Endothelial cell of umbilical vein (primary cell): ENCODE data around the gene GJB5. TPM values are rescaled to one million over a fixed set of nuclear protein-coding genes. Genes with fewer than 3 reads are reported as not detected.

Experiments
- BruUV-seq: library from RNA; stranded (reverse); fragments of 400-500 nt; replicated peaks from 2 replicates; lab custom pipeline; 2021; lab: Mats Ljungman, UMichigan
- CTCF ChIA-PET: fragments of 300-600, 350-600 bp; sonication (Branson Sonifier 250); formaldehyde crosslinking; loops from one replicate; lab custom pipeline; 2021; ENCODE audit warnings: antibody characterized with exemption, inconsistent platforms; lab: Charles Lee
- POLR2A ChIA-PET: fragments of 300-600, 350-600 bp; sonication (Branson Sonifier 250); formaldehyde crosslinking; loops from one replicate; lab custom pipeline; 2021; ENCODE audit warnings: antibody characterized with exemption, inconsistent platforms; lab: Charles Lee
- DNase-seq: peaks from one replicate; pipeline ENCODE4 v3.0.0-alpha.2; 2011; ENCODE audit warnings: low read depth, low spot score
- FAIRE-seq: peaks from 2 replicates; lab custom pipeline; 2011; peaks lifted over from hg19 to GRCh38; lab: Jason Lieb, UNC
- H2AFZ ChIP-seq: 2 replicates; pipeline ENCODE4 v1.6.0; 2012; ENCODE audit warnings: low read depth, low read length, control low read depth, inconsistent platforms
- H3K27ac ChIP-seq: 2 replicates; pipeline ENCODE4 v1.5.1; 2011; ENCODE audit warnings: low read depth, mild to moderate bottlenecking, control low read depth, low read length, moderate library complexity; ENCODE audit not compliant: insufficient read depth
- H3K27me3 ChIP-seq, 2 experiments: 2 replicates each; pipeline versions ENCODE4 v1.6.0 to v1.6.1; 2011; ENCODE audit warnings: low read length in 2 of 2, mixed read lengths in 1 of 2; ENCODE audit not compliant: control insufficient read depth in 2 of 2, insufficient read depth in 2 of 2
- H3K36me3 ChIP-seq, 2 experiments: 2 replicates in 1 of 2; 3 replicates in 1 of 2; pipeline ENCODE4 v1.5.1; 2011; ENCODE audit warnings: low read length in 2 of 2, mild to moderate bottlenecking in 1 of 2, moderate library complexity in 1 of 2; ENCODE audit not compliant: control insufficient read depth in 2 of 2, insufficient read depth in 2 of 2; ENCODE audit errors: extremely low read depth in 1 of 2
- H3K4me1 ChIP-seq: 3 replicates; pipeline ENCODE4 v1.5.1; 2011; ENCODE audit warnings: mild to moderate bottlenecking, low read length; ENCODE audit not compliant: control insufficient read depth, insufficient read depth; ENCODE audit errors: extremely low read depth
- H3K4me2 ChIP-seq: 2 replicates; pipeline ENCODE4 v1.6.1; 2011; ENCODE audit warnings: low read length, control low read depth, mixed read lengths; ENCODE audit not compliant: insufficient read depth
- H3K4me3 ChIP-seq, 3 experiments: fragments of 200-600 bp in 1 of 3; sonication (generic), shearing (Covaris generic) in 1 of 3; replicated peaks in 1 of 3; 2 replicates each; pipeline ENCODE4 v1.5.1; 2011 to 2016; ENCODE audit warnings: control low read depth in 3 of 3, low read length in 3 of 3, mild to moderate bottlenecking in 2 of 3, inconsistent platforms in 1 of 3, low read depth in 1 of 3, moderate library complexity in 1 of 3; ENCODE audit not compliant: insufficient read depth in 1 of 3
- H3K79me2 ChIP-seq: 2 replicates; pipeline ENCODE4 v1.6.0; 2012; ENCODE audit warnings: low read length, inconsistent platforms; ENCODE audit not compliant: control insufficient read depth, insufficient read depth
- H3K9ac ChIP-seq: replicated peaks from 2 replicates; pipeline ENCODE3; 2011; ENCODE audit warnings: low read length, control low read depth; ENCODE audit not compliant: insufficient read depth; ENCODE audit errors: extremely low read depth
- H3K9me1 ChIP-seq: replicated peaks from 3 replicates; pipeline ENCODE4 v1.6.0; 2011; ENCODE audit warnings: mild to moderate bottlenecking, low read length; ENCODE audit not compliant: control insufficient read depth, insufficient read depth; ENCODE audit errors: extremely low read depth
- H3K9me3 ChIP-seq: replicated peaks from 2 replicates; pipeline ENCODE4 v1.5.1; 2012; ENCODE audit warnings: low read length, inconsistent platforms; ENCODE audit not compliant: control insufficient read depth, insufficient read depth
- H4K20me1 ChIP-seq: replicated peaks from 2 replicates; pipeline ENCODE3; 2011; ENCODE audit warnings: mild to moderate bottlenecking, low read length; ENCODE audit not compliant: control insufficient read depth, insufficient read depth; ENCODE audit errors: extremely low read depth
- EZH2 ChIP-seq: IDR thresholded peaks from 2 replicates; pipeline ENCODE4 v1.6.1; 2012; ENCODE audit warnings: borderline replicate concordance, low read depth, mild to moderate bottlenecking, moderate library complexity, low read length, inconsistent platforms; ENCODE audit not compliant: severe bottlenecking
- FOS ChIP-seq: IDR thresholded peaks from 2 replicates; pipeline ENCODE4 v1.6.1; 2011; ENCODE audit warnings: mild to moderate bottlenecking, low read length, moderate library complexity, borderline replicate concordance; ENCODE audit not compliant: insufficient read depth
- GATA2 ChIP-seq: IDR thresholded peaks from 2 replicates; pipeline ENCODE4 v1.7.0; 2011; ENCODE audit warnings: low read depth, mild to moderate bottlenecking, moderate library complexity, mixed read lengths, low read length; ENCODE audit not compliant: insufficient read length, insufficient read depth
- JUN ChIP-seq: IDR thresholded peaks from 2 replicates; pipeline ENCODE4 v1.6.1; 2011; ENCODE audit warnings: borderline replicate concordance, low read depth; ENCODE audit not compliant: insufficient read length, insufficient read depth
- MAX ChIP-seq: IDR thresholded peaks from 2 replicates; pipeline ENCODE4 v1.6.1; 2011; ENCODE audit not compliant: insufficient read depth, insufficient read length
- MYC ChIP-seq: IDR thresholded peaks from one replicate; pipeline ENCODE4 v1.6.1; 2011; ENCODE audit warnings: mild to moderate bottlenecking, low read depth, low read length
- POLR2A ChIP-seq: IDR thresholded peaks from 2 replicates; pipeline ENCODE4 v1.6.1; 2012; ENCODE audit warnings: low read depth, mild to moderate bottlenecking, control low read depth, low read length
- POLR2AphosphoS5 ChIP-seq: IDR thresholded peaks from 2 replicates; pipeline ENCODE4 v1.6.1; 2012; ENCODE audit warnings: low read depth, mild to moderate bottlenecking, control low read depth, low read length, moderate library complexity; ENCODE audit not compliant: insufficient read depth
- dilution Hi-C: fragments of 300-500 bp; cut with MboI; formaldehyde crosslinking; loops from one replicate; pipeline ENCODE4 v1.15.0; 2019; ENCODE audit warnings: low sequenced_read_pairs; ENCODE audit not compliant: extremely low pct_ligation_motif_present
- intact Hi-C: fragments of 100-400 bp; cut with micrococcal nuclease; formaldehyde crosslinking; loops from one replicate; pipeline ENCODE4 v1.10.0; 2022
- polyA plus RNA-seq, 4 experiments: library from polyadenylated mRNA; depleted of rRNA in 3 of 4; stranded (reverse) in 3 of 4; unstranded in 1 of 4; fragments of >200 nt; gene quantifications; 2 replicates each; pipeline versions ENCODE4 v1.2.1 to v1.2.3, GENCODE V29; 2011 to 2012; ENCODE audit warnings: missing spikeins in 1 of 4
- total RNA-seq: library from RNA; stranded (reverse); gene quantifications from 2 replicates; pipeline ENCODE4 v1.2.3, GENCODE V29; 2021
- TF ChIP-seq, protein P1 (sequence below), 2 donors: IDR thresholded peaks; 1 replicate in 1 of 2; 2 replicates in 1 of 2; pipeline ENCODE4 v1.5.1; 2011; ENCODE audit warnings: low read length in 2 of 2, mild to moderate bottlenecking in 2 of 2, moderate library complexity in 2 of 2, control low read depth in 1 of 2, inconsistent platforms in 1 of 2, low read depth in 1 of 2; ENCODE audit not compliant: insufficient read depth in 1 of 2; ENCODE audit errors: extremely low read depth in 1 of 2

The GJB5 gene
- total and polyA plus RNA-seq, 2 donors (not counting 3 experiments of a cell fraction or from before 2014, with no cell fraction given): not detected

DNA sequence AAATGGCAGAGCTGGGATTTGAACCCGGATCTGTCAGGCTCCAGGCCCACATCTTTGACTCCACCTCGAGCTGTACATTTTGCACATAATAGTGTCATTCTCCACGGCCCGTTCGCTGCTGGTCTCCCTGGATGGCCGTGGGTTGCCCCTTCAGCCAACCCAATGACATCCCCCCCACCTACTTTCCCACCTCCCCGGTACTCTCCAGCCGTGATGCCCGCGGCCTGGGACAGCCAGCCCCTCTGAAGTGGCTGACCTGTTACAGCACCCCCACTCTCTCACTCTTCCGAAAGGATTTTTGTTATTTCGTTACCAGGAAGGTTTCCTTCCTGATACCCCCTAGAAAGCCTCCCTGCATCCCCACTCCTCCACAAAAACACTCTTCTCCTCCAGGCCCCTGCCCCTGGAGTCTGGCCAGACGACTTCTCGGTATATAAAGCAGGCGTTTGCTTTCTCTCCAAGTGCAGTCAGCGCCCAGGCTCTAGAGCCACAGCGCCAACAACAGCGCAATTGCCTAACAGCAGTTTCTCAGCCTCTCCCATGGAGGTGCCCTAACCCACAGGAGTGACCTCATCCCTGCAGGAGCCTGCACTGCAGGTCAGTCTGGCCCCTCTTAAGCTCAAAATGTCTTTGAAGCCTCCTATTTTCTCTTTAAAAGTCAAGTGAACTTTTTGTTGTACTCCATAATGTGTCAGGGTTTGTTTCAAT is 14.5 kb upstream of the GJB5 start:
- TF ChIP-seq MYC: no peak
- no peak for TF ChIP-seq POLR2AphosphoS5
- no peak for TF ChIP-seq EZH2
- no peak for TF ChIP-seq FOS
- TF ChIP-seq, protein P1, sequence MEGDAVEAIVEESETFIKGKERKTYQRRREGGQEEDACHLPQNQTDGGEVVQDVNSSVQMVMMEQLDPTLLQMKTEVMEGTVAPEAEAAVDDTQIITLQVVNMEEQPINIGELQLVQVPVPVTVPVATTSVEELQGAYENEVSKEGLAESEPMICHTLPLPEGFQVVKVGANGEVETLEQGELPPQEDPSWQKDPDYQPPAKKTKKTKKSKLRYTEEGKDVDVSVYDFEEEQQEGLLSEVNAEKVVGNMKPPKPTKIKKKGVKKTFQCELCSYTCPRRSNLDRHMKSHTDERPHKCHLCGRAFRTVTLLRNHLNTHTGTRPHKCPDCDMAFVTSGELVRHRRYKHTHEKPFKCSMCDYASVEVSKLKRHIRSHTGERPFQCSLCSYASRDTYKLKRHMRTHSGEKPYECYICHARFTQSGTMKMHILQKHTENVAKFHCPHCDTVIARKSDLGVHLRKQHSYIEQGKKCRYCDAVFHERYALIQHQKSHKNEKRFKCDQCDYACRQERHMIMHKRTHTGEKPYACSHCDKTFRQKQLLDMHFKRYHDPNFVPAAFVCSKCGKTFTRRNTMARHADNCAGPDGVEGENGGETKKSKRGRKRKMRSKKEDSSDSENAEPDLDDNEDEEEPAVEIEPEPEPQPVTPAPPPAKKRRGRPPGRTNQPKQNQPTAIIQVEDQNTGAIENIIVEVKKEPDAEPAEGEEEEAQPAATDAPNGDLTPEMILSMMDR (IDR thresholded peaks at IDR 0.05; ENCODE audit: extremely low read depth in 1 of 2, insufficient read depth in 1 of 2, low read depth in 1 of 2, low read length in 2 of 2): no peak
- no peak for TF ChIP-seq GATA2
- no peak for TF ChIP-seq POLR2A
- TF ChIP-seq MAX: no peak
- no peak for TF ChIP-seq JUN
- no peak overlapping the region for H3K4me3 ChIP-seq
- DNase-seq (no peak), FAIRE-seq (no peak)
- H3K27ac ChIP-seq: no peak overlapping the region
- no peaks in the 10 kb centered on the region for H4K20me1 ChIP-seq
- no peak overlapping the region for H3K9ac ChIP-seq
- dilution Hi-C loops: no loop called here
- no peak overlapping the region for H2AFZ ChIP-seq
- no peaks in the 10 kb centered on the region for H3K9me3 ChIP-seq
- H3K79me2 ChIP-seq: no peaks in the 10 kb centered on the region
- no peaks in the 10 kb centered on the region for H3K9me1 ChIP-seq
- intact Hi-C loops: no loop called here
- H3K27me3 ChIP-seq: peaks cover 2 to 3% of the 10 kb centered on the region in 2 experiments
- CTCF ChIA-PET: interaction anchor here (0.9 to 7.8 kb wide), 2 partner anchors 112 to 1108 kb away, joined by 5 to 338 read pairs; no protein-coding TSS in a partner anchor
- BruUV-seq: no TSS peak
- no peak overlapping the region for H3K4me2 ChIP-seq
- H3K36me3 ChIP-seq: no peaks in the 10 kb centered on the region
- no peaks in the 10 kb centered on the region for H3K4me1 ChIP-seq
- POLR2A ChIA-PET: no interaction called here
